HG03159 (cell line): ENCODE results near the gene SHCBP1.
A peak's percentile ranks its signal among the peaks of the same experiment; 100 is the strongest.
"Not testable (repeated sequence)": the region's sequence is repeated elsewhere in the genome, so short reads cannot be mapped to it uniquely, and the experiment has no call there.

Experiments used
- ATAC-seq: cut with Tn5 transposase; IDR thresholded peaks from one replicate; pipeline ENCODE4 v1.9.1; 2021; ENCODE audit warnings: mild to moderate bottlenecking, moderate library complexity; ENCODE audit not compliant: unreplicated experiment

SHCBP1 gene

GRCh38 chr16:46618516-46618915 lies 2.7 kb downstream of the SHCBP1 start:
- no peak for ATAC-seq

GRCh38 chr16:46614006-46614405 lies 7.2 kb downstream of the SHCBP1 start:
- no peak for ATAC-seq

GRCh38 chr16:46613352-46613751 lies 7.8 kb downstream of the SHCBP1 start:
- no peak for ATAC-seq

- peak; percentile 72 for ATAC-seq
Observed at GRCh38 chr16:46612121-46612520, 9.1 kb downstream of the SHCBP1 start.

GRCh38 chr16:46607529-46607928 lies 13.7 kb downstream of the SHCBP1 start:
- no peak for ATAC-seq

GRCh38 chr16:46606231-46606630 lies 14.9 kb downstream of the SHCBP1 start:
- ATAC-seq, result no peak

- no peak for ATAC-seq
Observed at GRCh38 chr16:46591257-46591656, 29.9 kb downstream of the SHCBP1 start.

- ATAC-seq, result no peak
Observed at GRCh38 chr16:46586011-46586577, 35.1 kb downstream of the SHCBP1 start.

GRCh38 chr16:46583036-46583435 lies 38.1 kb downstream of the SHCBP1 start:
- ATAC-seq, result no peak

GRCh38 chr16:46582313-46582712 lies 38.9 kb downstream of the SHCBP1 start:
- ATAC-seq, result no peak

GRCh38 chr16:46577988-46578579 lies 43.1 kb downstream of the SHCBP1 start:
- no peak for ATAC-seq

GRCh38 chr16:46573834-46574159 lies 47.4 kb downstream of the SHCBP1 start:
- no peak for ATAC-seq

GRCh38 chr16:46573008-46573833 lies 48.0 kb downstream of the SHCBP1 start:
- no peak for ATAC-seq

- no peak for ATAC-seq
Observed at GRCh38 chr16:46569231-46569735, 51.9 kb downstream of the SHCBP1 start.

- ATAC-seq, result no peak
Observed at GRCh38 chr16:46568472-46569230, 52.5 kb downstream of the SHCBP1 start.

- no peak for ATAC-seq
Observed at GRCh38 chr16:46562979-46563378, 58.2 kb downstream of the SHCBP1 start.

- ATAC-seq, result no peak
Observed at GRCh38 chr16:46558018-46558417, 63.2 kb downstream of the SHCBP1 start.

GRCh38 chr16:46555951-46556350 lies 65.2 kb downstream of the SHCBP1 start:
- ATAC-seq, result no peak

- ATAC-seq, result not testable (repeated sequence)
Observed at GRCh38 chr16:46554435-46554834, 66.7 kb downstream of the SHCBP1 start.

- ATAC-seq, result no peak
Observed at GRCh38 chr16:46549477-46549876, 71.7 kb downstream of the SHCBP1 start.
